ENCODE measurements around the gene CHRNG.
A peak's percentile ranks its signal among the peaks of the same experiment; 100 is the strongest.

Gene CHRNG

DNA sequence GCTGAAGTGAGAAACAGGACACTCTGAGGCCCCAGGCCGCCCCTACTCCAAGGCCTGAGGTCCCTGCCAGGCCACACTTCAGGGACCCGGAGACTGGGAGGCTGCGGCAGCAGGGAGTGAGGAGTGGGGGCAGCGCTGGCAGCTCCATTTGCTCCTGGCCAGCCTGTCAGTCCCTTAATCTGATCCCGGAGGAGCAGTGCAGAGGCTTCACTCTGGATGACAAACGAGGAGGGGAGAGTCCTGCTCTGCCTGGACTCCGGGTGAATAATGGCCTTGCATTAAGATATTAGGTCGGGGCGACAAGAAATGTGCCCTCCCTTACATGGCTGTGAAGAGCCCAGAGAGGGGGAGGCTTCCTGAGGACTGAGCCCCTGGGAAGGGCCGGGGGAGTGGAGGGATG, 33.6 kb upstream of the CHRNG start:
- DNase-seq (ENCODE audit: low spot score): no peak

DNA sequence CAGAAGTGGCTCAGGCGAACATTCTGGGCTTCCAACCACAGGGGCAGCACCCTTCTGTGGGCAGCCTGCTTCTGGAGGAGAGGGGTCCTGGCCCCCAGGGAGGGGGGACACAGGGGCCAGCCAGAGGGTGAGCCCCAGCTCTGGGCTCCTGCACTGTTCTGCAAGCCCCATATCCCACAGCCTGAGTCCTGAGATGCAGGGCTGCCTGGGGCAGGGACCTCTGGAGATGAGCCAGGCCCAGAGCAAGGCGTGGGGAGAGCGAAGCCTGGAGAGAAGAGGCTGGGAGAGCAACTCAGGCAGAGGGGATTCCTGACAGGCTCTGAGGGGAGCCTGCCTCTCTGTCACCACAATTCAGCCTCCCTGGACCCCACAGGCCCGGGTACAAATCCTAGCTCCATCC, 32.8 kb upstream of the CHRNG start:
- DNase-seq (ENCODE audit: low spot score): no peak

DNA sequence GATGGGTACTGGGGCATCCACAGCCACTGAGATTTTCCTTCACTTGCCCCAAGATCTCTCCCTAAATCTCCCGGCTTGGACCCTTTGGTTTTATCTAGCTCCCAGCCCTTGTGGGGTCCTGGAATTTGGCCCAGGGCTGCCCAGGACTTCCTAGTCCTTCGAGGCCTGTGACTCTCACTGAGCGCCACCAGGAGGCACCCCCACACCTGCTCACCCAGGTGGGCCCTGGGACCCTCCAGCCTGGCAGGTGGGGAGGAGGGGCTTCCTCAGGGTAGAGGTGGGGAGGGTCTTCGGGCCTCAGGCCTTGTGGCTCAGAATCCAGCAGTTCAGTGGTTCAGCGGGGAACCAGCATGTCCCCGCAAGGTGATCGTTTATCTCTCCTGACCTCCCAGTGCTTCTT, 31.2 kb upstream of the CHRNG start:
- DNase-seq (ENCODE audit: low spot score): no peak

DNA sequence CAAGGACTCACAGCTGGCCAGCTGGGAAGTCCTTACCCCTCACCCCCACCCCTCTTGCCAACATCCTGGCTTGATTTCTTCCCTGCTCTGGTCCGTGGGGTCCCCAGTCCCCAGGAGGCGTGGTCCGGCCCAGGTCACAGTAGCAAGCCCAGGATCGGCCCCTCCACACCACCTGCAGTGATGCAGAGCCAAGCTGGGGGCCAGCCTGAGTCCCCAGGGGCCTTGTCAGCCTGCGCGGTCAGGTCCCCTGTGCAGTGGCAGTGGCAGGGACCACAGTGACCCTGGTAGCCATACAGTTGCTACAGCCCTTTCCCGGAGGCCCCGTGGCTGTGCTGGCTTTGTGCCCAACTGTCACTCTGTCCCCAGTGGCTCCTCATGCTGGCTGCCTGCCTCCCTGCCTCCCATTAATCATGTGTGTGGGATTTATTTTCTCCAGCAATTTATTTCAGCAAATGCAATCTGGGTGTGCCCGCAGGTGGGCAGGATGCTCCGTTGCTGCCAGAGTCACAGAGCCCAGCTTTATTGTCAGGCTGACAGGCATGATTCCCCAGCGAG, 28.1 kb upstream of the CHRNG start:
- DNase-seq (ENCODE audit: low spot score): no peak

DNA sequence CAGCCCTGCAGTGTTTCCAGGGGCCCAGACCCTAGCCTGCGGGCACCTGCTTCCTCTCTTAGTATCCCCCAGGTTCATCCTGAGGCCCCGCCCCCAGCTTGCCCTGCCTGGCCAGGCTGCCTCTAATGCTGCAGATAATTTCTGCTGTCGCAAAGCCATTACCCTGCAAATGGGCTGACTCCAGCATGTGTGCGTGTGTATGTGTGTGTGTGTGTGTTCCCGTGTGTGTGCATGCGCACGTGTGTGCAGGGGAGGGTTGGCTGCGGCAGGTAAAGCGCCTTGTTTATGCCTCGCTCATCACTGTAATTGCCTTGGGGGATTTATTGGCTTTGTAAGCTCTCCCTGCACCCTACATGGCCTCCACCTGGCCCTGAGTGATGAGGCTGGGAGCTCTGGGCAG, 26.9 kb upstream of the CHRNG start:
- no peak for DNase-seq (ENCODE audit: low spot score)

DNA sequence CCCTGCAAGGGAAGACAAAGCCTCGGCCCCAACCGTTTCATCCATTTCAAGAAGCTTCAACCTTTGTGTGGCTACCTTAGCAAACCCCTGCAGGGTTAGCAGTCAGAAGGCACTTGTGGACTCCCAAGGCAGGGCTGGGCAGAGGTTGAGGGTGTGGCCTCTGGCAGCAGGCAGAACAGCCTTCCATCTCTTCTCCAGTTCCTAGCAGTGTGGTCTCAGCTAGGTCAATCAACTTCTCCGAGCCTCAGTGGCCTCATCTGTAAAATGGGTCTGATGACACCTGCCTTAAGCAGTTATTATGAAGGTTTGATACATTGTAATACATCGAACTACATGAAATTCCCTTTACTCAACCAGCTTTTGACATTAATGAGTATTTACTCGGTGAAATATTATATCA, 26.1 kb upstream of the CHRNG start:
- DNase-seq (ENCODE audit: low spot score): no peak

DNA sequence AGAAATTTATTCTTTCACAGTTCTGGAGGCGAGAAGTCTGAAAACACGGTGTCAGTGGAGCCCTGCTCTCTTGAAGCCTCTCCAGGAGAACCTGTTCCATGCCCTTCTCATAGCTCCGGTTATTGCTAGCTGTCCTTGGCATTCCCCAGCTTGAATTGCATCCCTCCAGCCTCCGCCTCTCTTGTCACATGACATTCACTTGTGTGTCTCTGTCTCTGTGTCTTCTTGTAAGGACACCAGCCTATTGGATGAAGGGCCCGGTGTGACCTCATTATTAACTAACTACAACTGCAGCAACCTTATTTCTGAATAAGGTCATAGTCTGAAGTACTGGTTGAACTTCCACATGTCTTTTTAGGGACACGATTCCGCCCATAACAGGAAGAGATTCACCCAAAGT, 23.9 kb upstream of the CHRNG start:
- no peak for DNase-seq (ENCODE audit: low spot score)

DNA sequence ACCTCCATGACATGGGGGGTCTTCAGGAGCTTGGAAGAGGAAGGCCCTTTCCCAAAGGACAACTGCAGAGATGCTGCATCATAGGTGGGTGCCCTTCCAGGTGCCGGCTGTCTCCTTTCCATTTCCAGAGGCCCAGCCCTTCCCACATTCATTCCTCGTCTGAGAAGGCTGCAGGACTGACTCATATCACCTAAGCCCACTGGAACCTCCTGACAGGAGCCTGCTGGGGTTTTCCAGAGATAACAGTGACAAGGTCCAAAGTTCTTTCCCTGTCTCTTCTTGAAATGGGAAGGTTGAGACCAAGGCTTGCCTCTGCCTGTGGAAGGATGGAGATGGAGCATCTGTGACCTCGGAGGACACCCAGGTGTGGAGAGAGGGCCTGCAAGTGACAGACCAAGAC, 22.9 kb upstream of the CHRNG start:
- no peak for DNase-seq (ENCODE audit: low spot score)

DNA sequence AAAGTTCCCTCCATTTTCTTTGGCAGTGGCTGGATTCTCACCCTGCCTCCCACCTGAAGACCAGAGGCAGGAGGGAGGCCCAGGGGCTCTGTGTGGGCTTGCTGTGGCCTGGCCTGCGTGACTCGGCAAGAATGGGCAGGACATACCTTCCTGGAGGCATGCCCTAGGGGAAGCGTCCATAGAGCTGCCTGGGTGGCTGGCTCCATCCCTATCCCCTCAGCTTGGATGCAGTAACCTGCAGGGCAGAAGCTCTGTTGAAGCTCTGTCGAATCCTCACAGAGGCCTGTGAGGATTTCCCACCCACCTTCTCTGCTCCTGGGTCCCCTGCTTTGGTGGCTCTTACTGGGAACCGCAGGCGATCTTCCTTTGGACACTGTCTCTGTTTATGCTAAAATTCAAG, 20.6 kb upstream of the CHRNG start:
- DNase-seq (ENCODE audit: low spot score): no peak

DNA sequence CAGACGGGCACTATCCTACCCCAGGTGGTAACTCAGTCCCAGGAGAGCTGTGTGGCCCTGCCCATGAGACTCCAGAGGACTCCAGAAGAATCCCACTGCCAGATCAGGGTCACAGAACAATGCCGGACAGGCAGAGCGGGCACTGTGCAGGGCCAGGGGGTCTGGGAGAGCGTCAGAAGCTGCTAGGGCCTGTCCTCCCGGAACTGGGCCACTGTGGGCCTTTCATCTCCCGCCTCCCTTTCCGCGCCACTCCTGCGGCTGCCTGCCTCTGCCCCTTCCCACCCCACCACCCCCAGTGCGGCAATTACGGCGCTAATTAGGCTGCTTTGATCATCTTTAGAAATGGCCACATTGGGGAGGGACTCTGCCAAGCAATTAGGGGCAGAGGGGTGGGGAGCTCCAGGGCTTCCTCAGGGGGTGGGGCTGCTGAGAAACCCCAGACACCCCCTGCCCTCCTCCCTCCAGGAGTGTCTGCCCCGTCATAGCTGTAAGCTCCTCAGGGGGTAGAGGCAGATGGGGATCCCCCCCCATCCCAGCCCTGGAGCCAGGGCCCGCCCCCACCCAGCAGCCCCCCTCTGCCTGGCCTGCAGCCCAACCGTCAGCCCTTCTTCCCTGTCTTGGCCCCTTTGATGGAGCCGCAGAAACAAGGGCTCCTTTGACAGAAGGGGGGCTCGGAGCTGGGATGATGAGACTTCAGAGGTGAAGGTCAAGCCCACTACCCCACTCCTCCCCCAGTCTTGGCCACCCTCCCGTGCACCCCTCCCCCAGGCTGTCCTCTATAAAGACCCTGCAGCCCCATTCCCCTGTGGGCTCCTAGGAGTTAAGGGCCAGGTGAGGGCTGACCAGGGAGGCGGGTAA, 19.7 kb upstream of the CHRNG start, which contains the start of gene PRSS56:
Gene PRSS56, plus strand, starts transcription at position 808 of the 858 bp plus-strand sequence. CDS start 211 bp downstream, outside the sequence.
- no peak for DNase-seq (ENCODE audit: low spot score)

DNA sequence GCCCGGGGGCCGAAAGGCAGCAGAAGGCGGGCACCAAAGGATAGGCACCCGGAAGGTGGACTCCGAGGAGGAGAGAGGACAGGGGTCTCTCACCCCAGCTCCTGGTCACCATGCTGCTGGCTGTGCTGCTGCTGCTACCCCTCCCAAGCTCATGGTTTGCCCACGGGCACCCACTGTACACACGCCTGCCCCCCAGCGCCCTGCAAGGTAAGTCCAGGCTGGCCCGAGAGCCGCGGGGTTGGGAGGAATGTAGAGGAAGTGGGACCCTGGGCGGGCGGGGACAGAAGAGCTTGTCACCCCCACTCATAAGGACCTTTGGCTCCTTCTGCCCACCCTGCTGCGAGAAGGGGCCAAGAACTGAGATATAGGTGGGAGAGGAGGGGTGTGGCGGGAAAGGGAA, 19.0 kb upstream of the CHRNG start:
- no peak for DNase-seq (ENCODE audit: low spot score)

DNA sequence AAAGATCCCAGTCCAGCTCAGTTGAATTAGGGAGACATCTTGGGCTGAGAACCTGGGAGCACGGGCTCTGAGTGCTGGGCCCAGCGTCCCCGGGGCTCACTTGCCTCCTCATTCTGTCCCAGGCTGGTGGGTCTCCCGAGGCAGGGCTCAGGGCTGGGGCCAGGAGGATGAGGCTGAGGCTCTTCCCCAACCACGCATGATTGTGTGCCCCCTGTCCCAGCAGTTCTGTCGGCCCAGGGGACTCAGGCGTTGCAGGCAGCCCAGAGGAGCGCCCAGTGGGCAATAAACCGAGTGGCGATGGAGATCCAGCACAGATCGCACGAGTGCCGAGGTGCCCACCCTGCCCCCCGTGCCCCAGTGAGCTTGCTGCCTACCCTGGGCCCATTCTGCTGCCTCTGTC, 18.4 kb upstream of the CHRNG start:
- no peak for DNase-seq (ENCODE audit: low spot score)

DNA sequence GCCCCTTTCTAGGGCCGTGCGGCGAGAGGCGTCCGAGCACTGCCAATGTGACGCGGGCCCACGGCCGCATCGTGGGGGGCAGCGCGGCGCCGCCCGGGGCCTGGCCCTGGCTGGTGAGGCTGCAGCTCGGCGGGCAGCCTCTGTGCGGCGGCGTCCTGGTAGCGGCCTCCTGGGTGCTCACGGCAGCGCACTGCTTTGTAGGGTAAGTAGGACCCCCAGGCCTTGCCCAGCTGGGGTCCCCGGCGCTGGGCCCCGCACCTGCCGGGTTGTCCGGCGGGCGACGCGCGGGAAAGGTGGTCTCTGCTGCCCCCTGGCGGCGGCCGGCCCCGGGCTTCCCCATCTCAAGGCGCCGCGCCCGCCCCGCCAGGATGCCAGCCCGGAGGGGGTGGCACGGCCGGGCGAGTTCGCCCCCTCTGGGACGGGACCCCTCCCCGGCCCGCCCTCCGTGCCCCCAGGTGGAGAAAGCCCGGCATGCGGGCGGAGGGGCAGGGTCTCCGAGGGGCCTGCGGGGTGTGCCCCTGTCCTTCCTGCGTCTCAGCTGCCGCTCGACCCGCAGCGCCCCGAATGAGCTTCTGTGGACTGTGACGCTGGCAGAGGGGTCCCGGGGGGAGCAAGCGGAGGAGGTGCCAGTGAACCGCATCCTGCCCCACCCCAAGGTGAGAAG, 17.4 kb upstream of the CHRNG start:
- DNase-seq (ENCODE audit: low spot score): no peak

DNA sequence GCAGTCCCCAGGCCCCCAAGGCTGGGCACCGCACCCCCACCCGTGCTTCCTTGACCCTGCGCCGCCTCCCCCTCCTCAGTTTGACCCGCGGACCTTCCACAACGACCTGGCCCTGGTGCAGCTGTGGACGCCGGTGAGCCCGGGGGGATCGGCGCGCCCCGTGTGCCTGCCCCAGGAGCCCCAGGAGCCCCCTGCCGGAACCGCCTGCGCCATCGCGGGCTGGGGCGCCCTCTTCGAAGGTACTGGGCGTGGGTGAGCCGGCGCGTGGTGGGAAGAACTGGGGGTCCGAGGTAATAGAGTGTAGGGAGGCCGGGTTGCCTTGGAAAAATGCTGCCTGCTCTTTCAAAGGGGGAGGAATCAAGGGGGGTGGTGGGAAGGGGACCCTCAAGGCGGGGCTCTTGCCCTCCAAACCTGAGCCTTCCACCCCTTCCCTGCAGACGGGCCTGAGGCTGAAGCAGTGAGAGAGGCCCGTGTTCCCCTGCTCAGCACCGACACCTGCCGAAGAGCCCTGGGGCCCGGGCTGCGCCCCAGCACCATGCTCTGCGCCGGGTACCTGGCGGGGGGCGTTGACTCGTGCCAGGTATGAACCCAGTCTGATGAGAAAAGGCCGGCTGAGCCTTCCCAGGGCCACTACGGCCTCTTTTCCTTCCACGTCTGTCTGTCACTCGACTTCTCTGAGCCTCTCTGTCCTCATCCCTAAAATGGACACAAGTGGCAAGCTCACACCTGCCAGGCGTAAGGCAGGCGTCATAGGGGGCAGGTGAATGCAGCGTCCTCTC, 16.7 kb upstream of the CHRNG start:
- no peak for DNase-seq (ENCODE audit: low spot score)

DNA sequence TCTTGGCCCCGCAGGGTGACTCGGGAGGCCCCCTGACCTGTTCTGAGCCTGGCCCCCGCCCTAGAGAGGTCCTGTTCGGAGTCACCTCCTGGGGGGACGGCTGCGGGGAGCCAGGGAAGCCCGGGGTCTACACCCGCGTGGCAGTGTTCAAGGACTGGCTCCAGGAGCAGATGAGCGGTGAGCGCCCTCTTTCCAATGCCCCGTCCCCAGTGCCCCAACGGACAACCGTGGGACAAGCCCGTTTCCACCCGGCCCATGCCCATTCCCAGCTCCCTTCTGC, 16.1 kb upstream of the CHRNG start:
- no peak for DNase-seq (ENCODE audit: low spot score)

DNA sequence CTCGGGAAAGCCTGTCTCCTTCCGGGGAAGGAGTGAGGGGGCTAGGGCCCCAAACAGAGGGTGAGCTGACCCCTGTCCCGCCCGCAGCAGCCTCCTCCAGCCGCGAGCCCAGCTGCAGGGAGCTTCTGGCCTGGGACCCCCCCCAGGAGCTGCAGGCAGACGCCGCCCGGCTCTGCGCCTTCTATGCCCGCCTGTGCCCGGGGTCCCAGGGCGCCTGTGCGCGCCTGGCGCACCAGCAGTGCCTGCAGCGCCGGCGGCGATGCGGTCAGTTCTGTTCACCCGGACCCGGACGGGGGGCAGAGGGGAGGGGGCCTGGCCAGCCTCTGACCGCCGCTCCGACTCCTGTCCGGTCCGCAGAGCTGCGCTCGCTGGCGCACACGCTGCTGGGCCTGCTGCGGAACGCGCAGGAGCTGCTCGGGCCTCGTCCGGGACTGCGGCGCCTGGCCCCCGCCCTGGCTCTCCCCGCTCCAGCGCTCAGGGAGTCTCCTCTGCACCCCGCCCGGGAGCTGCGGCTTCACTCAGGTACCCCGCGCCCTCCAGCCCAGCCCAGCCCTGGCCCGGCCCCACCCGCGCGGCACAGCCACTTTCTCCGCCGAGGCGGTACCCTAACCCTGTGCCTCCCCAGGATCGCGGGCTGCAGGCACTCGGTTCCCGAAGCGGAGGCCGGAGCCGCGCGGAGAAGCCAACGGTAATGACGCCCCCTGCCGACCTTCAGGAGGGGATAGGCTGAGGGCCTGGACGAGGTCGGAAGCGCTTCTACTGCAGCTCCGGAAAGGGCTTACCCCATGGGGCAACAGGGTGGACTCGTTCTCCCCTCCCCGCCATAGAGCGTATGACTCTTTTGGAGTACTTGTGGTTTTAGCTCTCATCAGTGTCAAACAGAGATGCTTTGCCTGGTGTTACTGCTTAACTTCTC, 15.6 kb upstream of the CHRNG start:
- peak; percentile 25 for DNase-seq (ENCODE audit: low spot score)

DNA sequence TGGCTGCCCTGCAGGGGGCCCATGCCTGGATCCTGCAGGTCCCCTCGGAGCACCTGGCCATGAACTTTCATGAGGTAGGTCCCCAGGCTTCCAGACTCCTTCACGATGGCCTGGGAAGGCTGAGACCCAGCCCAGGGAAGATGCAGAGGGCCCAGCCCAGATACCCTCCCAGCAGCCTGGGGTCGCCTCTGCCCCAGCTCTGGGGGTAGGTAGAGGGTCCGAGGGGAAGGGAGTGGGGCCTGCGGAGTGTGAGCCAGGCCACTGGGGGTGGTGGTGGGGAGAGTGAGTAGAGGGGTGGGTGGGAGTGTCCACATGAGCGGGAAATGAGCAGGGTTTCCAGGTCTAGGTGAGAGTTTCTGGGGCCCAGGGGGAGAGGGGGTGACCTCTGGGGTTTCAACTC, 14.7 kb upstream of the CHRNG start:
- DNase-seq (ENCODE audit: low spot score): no peak

DNA sequence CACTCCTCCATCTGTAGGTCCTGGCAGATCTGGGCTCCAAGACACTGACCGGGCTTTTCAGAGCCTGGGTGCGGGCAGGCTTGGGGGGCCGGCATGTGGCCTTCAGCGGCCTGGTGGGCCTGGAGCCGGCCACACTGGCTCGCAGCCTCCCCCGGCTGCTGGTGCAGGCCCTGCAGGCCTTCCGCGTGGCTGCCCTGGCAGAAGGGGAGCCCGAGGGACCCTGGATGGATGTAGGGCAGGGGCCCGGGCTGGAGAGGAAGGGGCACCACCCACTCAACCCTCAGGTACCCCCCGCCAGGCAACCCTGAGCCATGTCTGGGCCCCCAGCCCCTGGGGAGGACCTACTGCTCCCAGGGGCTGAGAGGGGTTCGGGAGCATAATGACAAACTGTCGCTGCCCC, 14.3 kb upstream of the CHRNG start:
- no peak for DNase-seq (ENCODE audit: low spot score)

DNA sequence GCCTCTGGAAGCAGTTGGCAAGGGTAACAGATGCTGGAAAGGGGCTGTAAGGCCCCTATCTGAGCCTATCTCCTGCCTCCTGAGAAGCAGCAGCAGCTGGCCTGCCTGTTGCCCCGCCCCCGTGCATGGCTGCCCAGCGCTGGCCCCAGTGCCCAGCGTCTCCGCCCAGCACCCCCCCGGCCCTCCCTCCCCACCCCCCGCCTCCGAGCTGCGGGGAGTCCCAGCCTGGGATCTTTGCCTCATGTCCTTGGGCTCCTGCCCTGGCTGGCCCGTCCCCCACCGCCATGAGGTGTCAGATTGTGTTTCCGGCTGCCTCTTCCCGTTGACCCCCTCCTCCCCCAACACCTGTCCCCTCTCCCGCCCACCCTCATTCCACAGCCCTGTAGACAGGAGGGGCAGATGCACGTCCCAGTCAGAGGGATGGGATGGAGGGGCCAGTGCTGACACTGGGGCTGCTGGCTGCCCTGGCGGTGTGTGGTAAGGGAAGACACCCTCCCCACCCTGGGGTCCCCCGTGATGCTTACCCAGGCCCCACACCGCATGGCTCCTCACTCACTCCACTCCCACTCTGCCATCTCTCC, 13.6 kb upstream of the CHRNG start, which contains the start of gene CHRND:
Gene CHRND, plus strand, starts transcription at position 370 of the 581 bp plus-strand sequence. Its CDS starts 56 bp downstream, at position 426.
- peak; percentile 66 for DNase-seq (ENCODE audit: low spot score)

DNA sequence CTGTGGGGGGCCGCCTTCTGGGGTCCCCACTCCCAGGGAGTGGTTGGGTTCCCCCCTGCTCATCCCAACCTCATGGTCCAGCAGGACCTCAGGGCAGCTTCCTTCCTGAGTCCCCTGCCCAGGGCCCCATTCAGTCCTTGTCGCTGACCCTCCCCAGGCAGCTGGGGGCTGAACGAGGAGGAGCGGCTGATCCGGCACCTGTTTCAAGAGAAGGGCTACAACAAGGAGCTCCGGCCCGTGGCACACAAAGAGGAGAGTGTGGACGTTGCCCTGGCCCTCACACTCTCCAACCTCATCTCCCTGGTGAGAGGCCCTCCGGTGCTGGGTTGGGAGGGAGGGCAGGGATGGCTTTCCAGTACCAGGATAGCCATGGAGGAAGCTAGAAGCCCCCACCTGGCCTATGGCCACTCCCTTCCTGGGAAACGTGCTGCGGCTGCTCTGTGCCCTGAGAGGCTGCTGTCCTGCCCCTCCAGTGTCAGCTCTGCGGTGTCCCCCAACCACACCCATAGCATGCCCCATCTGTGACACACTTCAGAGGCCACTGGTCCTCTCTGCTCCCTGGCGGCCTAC, 13.0 kb upstream of the CHRNG start:
- no peak for DNase-seq (ENCODE audit: low spot score)
